Measurements from ENCODE around the gene NEK7. TPM values are rescaled to one million over a fixed set of nuclear protein-coding genes. Genes with fewer than 3 reads are reported as not detected.

Gene NEK7
- polyA plus RNA-seq, 1 donor from 2014 or later = 3.3 TPM

DNA sequence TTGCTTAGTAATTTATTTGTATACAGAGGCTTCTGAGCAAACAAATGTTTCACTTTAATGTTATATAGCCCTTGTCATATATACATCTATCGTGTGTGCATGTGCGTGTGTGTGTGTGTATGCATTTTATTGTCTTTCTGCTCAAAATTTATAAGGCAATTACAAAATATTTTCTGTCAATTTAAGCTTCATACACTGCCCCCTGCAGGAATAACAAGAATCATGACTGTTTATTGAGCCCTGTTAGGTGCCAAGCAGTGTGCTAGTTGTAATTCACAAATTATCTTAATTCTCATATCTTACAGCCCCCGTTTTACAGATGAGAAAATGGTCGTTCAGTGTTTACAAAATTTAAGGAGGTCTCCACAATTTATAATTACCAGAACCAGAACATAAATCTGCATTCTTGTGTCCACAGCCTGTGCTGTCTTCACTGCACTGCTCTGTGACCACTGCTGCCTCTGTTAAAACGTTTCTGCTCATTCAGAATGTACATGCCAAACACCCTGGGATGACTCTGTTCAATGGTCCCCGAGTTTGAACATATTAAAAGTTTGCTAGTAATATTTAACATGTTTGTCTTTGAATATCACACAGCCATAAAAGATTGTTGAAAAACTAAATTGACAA lies 202.3 kb downstream of the NEK7 start:
- H3K4me3 ChIP-seq (ENCODE audit: low read length) = no peak overlapping the region
- H3K9me3 ChIP-seq (ENCODE audit: low read length) = no peaks in the 10 kb centered on the region
- H3K9me2 ChIP-seq (ENCODE audit: insufficient read depth, low read length) = no peaks in the 10 kb centered on the region
- no peak overlapping the region for H3K4me2 ChIP-seq (ENCODE audit: low read length)
- no peak overlapping the region for H2AFZ ChIP-seq (ENCODE audit: low read depth, low read length)
- no peaks in the 10 kb centered on the region for H3F3A ChIP-seq (ENCODE audit: insufficient read depth, low read length, poor library complexity, severe bottlenecking)
- H3K27me3 ChIP-seq (ENCODE audit: insufficient read depth, low read depth, low read length) = no peaks in the 10 kb centered on the region
- no peaks in the 10 kb centered on the region for H3K79me2 ChIP-seq (replicated peaks; ENCODE audit: insufficient read depth, low read length)
- no peak overlapping the region for H3K9ac ChIP-seq (ENCODE audit: low read length)
- H3K27ac ChIP-seq (ENCODE audit: low read length) = no peak overlapping the region
- H3K36me3 ChIP-seq (ENCODE audit: insufficient read depth, low read length) = no peaks in the 10 kb centered on the region
- TF ChIP-seq, protein P1, sequence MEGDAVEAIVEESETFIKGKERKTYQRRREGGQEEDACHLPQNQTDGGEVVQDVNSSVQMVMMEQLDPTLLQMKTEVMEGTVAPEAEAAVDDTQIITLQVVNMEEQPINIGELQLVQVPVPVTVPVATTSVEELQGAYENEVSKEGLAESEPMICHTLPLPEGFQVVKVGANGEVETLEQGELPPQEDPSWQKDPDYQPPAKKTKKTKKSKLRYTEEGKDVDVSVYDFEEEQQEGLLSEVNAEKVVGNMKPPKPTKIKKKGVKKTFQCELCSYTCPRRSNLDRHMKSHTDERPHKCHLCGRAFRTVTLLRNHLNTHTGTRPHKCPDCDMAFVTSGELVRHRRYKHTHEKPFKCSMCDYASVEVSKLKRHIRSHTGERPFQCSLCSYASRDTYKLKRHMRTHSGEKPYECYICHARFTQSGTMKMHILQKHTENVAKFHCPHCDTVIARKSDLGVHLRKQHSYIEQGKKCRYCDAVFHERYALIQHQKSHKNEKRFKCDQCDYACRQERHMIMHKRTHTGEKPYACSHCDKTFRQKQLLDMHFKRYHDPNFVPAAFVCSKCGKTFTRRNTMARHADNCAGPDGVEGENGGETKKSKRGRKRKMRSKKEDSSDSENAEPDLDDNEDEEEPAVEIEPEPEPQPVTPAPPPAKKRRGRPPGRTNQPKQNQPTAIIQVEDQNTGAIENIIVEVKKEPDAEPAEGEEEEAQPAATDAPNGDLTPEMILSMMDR (IDR thresholded peaks at IDR 0.05; ENCODE audit: poor library complexity, severe bottlenecking) = no peak
- no peak for TF ChIP-seq POLR2AphosphoS5 (IDR thresholded peaks at IDR 0.05)
- no peak for TF ChIP-seq EP300 (conservative IDR thresholded peaks at IDR 0.05; ENCODE audit: poor library complexity, severe bottlenecking)
- TF ChIP-seq MXI1 (conservative IDR thresholded peaks at IDR 0.05; ENCODE audit: poor library complexity, severe bottlenecking) = no peak
- TF ChIP-seq, protein P2, sequence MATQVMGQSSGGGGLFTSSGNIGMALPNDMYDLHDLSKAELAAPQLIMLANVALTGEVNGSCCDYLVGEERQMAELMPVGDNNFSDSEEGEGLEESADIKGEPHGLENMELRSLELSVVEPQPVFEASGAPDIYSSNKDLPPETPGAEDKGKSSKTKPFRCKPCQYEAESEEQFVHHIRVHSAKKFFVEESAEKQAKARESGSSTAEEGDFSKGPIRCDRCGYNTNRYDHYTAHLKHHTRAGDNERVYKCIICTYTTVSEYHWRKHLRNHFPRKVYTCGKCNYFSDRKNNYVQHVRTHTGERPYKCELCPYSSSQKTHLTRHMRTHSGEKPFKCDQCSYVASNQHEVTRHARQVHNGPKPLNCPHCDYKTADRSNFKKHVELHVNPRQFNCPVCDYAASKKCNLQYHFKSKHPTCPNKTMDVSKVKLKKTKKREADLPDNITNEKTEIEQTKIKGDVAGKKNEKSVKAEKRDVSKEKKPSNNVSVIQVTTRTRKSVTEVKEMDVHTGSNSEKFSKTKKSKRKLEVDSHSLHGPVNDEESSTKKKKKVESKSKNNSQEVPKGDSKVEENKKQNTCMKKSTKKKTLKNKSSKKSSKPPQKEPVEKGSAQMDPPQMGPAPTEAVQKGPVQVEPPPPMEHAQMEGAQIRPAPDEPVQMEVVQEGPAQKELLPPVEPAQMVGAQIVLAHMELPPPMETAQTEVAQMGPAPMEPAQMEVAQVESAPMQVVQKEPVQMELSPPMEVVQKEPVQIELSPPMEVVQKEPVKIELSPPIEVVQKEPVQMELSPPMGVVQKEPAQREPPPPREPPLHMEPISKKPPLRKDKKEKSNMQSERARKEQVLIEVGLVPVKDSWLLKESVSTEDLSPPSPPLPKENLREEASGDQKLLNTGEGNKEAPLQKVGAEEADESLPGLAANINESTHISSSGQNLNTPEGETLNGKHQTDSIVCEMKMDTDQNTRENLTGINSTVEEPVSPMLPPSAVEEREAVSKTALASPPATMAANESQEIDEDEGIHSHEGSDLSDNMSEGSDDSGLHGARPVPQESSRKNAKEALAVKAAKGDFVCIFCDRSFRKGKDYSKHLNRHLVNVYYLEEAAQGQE (IDR thresholded peaks at IDR 0.05; ENCODE audit: borderline replicate concordance) = no peak
- no peak for TF ChIP-seq EZH2 (IDR thresholded peaks at IDR 0.05; ENCODE audit: borderline replicate concordance, insufficient read depth, low read length, poor library complexity, severe bottlenecking)
- TF ChIP-seq RAD21 (conservative IDR thresholded peaks at IDR 0.05) = no peak
- TF ChIP-seq SMC3 (conservative IDR thresholded peaks at IDR 0.05; ENCODE audit: poor library complexity) = no peak
- no peak for TF ChIP-seq TAF1 (IDR thresholded peaks at IDR 0.05; ENCODE audit: low read depth)
- H4K20me1 ChIP-seq (ENCODE audit: insufficient read depth) = no peaks in the 10 kb centered on the region

DNA sequence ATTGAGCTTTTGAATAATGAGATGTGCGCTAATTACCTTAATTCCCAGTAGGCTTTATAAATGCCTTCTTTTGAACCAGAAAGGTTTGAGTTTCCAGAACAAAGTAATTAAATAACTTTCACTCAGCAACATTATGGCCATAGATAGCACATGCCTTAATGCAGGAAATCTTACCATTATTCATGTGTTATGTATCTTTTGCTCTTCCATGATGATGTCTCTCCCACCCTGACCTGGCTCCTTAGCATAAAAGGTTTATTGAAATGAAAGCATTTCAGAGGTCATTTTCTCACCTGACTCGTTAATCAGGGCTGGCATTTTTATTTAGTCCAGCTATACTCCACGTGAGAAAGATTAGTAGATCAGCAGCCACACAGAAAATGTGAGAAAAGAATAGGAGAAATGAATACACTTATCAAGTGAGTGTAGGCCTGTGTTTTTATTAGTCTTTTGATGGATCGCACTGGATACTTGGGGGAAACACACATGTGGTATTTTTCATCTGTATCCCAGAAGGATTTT lies 203.5 kb downstream of the NEK7 start:
- no peak overlapping the region for H3K27ac ChIP-seq (ENCODE audit: low read length)
- no peak overlapping the region for H2AFZ ChIP-seq (ENCODE audit: low read depth, low read length)
- no peaks in the 10 kb centered on the region for H4K20me1 ChIP-seq (ENCODE audit: insufficient read depth)
- no peak overlapping the region for H3K9ac ChIP-seq (ENCODE audit: low read length)
- no peak overlapping the region for H3K4me3 ChIP-seq (ENCODE audit: low read length)
- H3K4me2 ChIP-seq (ENCODE audit: low read length) = no peak overlapping the region
- no peaks in the 10 kb centered on the region for H3K9me3 ChIP-seq (ENCODE audit: low read length)
- H3K27me3 ChIP-seq (ENCODE audit: insufficient read depth, low read depth, low read length) = no peaks in the 10 kb centered on the region
- H3K9me2 ChIP-seq (ENCODE audit: insufficient read depth, low read length) = no peaks in the 10 kb centered on the region
- H3K36me3 ChIP-seq (ENCODE audit: insufficient read depth, low read length) = no peaks in the 10 kb centered on the region
- H3K79me2 ChIP-seq (replicated peaks; ENCODE audit: insufficient read depth, low read length) = no peaks in the 10 kb centered on the region
- TF ChIP-seq, protein P1 (IDR thresholded peaks at IDR 0.05; ENCODE audit: poor library complexity, severe bottlenecking) = no peak
- TF ChIP-seq, protein P2 (IDR thresholded peaks at IDR 0.05; ENCODE audit: borderline replicate concordance) = no peak
- no peak for TF ChIP-seq MXI1 (conservative IDR thresholded peaks at IDR 0.05; ENCODE audit: poor library complexity, severe bottlenecking)
- TF ChIP-seq SMC3 (conservative IDR thresholded peaks at IDR 0.05; ENCODE audit: poor library complexity) = no peak
- no peak for TF ChIP-seq EZH2 (IDR thresholded peaks at IDR 0.05; ENCODE audit: borderline replicate concordance, insufficient read depth, low read length, poor library complexity, severe bottlenecking)
- H3F3A ChIP-seq (ENCODE audit: insufficient read depth, low read length, poor library complexity, severe bottlenecking) = no peaks in the 10 kb centered on the region

Data from neural cell (in vitro differentiated cells).